Body of pancreas (tissue), 4 donors: ENCODE data around the gene COL23A1. TPM values are rescaled to one million over a fixed set of nuclear protein-coding genes. Genes with fewer than 3 reads are reported as not detected.

Source experiments
- ATAC-seq: fragments of 150-250 bp; one replicate; pipeline ENCODE4 v1.9.1; 2016
- DNase-seq, 4 donors: peaks; one replicate each; pipeline ENCODE4 v3.0.0-alpha.2; 2019
- H3K27ac ChIP-seq, 4 donors: fragments of 200-600 bp; sonication (generic); 1 replicate in 3 of 4; 2 replicates in 1 of 4; pipeline versions ENCODE4 v1.5.1 to v1.6.1; 2016 to 2019; ENCODE audit warnings: mild to moderate bottlenecking in 1 of 4, mixed read lengths in 1 of 4, moderate library complexity in 1 of 4
- H3K27me3 ChIP-seq, 2 donors: fragments of 200-600 bp; sonication (generic); one replicate each; pipeline ENCODE4 v1.6.0; 2016; ENCODE audit warnings: mild to moderate bottlenecking in 1 of 2
- H3K36me3 ChIP-seq, 2 donors: fragments of 200-600 bp; sonication (generic); replicated peaks in 1 of 2; 2 replicates each; pipeline ENCODE4 v1.5.1; 2016; ENCODE audit warnings: low read depth in 2 of 2; ENCODE audit not compliant: insufficient read depth in 1 of 2
- H3K4me1 ChIP-seq: fragments of 200-600 bp; sonication (generic); one replicate; pipeline ENCODE4 v1.6.0; 2016
- H3K4me3 ChIP-seq, 2 donors: fragments of 200-600 bp; sonication (generic); 1 replicate in 1 of 2; 2 replicates in 1 of 2; pipeline ENCODE4 v1.5.1; 2016 to 2019
- H3K9me3 ChIP-seq, 3 donors: fragments of 200-600 bp; sonication (generic); 1 replicate in 2 of 3; 2 replicates in 1 of 3; pipeline ENCODE4 v1.5.1; 2016
- POLR2A ChIP-seq, 3 donors: fragments of 450-650 bp; IDR thresholded peaks; one replicate each; pipeline ENCODE4 v1.6.1; 2016; ENCODE audit warnings: antibody characterized with exemption in 3 of 3, mild to moderate bottlenecking in 2 of 3
- WGBS, 2 donors: methylation state at CpG; one replicate each; pipeline ENCODE4 v1.1.5; 2017; 5-methylcytosine and 5-hydroxymethylcytosine counted together
- intact Hi-C: fragments of 100-400 bp; cut with DNase I; formaldehyde crosslinking; loops from one replicate; pipeline ENCODE4 v1.15.1; 2023
- total RNA-seq, 2 donors: library from RNA; depleted of rRNA; stranded (reverse); fragments of >200 nt; gene quantifications; one replicate each; pipeline ENCODE4 v1.1.0, GENCODE V29; 2016
- TF ChIP-seq, protein P1 (sequence below), 7 experiments: fragments of 450-650 bp in 4 of 7; fragments of 200-600 bp in 3 of 7; sonication (generic) in 3 of 7; IDR thresholded peaks; one replicate each; pipeline ENCODE4 v1.5.1; 2016 to 2019; ENCODE audit warnings: antibody characterized with exemption in 7 of 7

The COL23A1 gene
- total RNA-seq, 2 donors from 2014 or later, result not detected

DNA sequence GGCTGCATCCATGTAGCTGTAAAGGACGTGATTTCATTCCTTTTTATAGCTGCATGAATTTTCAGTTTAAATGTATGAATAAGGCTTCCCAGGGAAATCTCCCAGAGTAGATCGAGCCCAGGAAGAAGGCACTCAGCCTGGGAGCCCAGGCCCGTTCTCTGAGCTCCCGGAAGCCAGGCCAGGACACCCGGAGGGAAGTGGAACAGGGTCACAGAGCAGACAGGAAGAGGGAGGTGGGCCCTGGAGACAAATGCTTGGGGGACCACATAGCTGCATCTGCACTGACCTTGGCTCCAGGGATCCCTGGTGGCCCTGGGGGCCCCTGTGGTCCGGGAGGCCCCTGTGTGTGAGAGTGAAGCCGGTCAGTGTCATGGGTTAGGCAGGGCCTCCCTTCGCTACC lies 337.9 kb downstream of the COL23A1 start:
- no peak overlapping the region for H3K27ac ChIP-seq
- no peaks in the 10 kb centered on the region for H3K9me3 ChIP-seq
- DNase-seq (no peak), ATAC-seq (no peak)
- no peaks in the 10 kb centered on the region for H3K4me1 ChIP-seq
- no peaks in the 10 kb centered on the region for H3K27me3 ChIP-seq
- 77 to 84% methylated on average over 6 to 8 of the region's 8 CpGs for WGBS, 2 donors
- no peak overlapping the region for H3K4me3 ChIP-seq
- TF ChIP-seq, protein P1, sequence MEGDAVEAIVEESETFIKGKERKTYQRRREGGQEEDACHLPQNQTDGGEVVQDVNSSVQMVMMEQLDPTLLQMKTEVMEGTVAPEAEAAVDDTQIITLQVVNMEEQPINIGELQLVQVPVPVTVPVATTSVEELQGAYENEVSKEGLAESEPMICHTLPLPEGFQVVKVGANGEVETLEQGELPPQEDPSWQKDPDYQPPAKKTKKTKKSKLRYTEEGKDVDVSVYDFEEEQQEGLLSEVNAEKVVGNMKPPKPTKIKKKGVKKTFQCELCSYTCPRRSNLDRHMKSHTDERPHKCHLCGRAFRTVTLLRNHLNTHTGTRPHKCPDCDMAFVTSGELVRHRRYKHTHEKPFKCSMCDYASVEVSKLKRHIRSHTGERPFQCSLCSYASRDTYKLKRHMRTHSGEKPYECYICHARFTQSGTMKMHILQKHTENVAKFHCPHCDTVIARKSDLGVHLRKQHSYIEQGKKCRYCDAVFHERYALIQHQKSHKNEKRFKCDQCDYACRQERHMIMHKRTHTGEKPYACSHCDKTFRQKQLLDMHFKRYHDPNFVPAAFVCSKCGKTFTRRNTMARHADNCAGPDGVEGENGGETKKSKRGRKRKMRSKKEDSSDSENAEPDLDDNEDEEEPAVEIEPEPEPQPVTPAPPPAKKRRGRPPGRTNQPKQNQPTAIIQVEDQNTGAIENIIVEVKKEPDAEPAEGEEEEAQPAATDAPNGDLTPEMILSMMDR (IDR thresholded peaks at IDR 0.05), result no peak
- TF ChIP-seq POLR2A (IDR thresholded peaks at IDR 0.05), result no peak
- intact Hi-C loops, result no loop called here
- no peaks in the 10 kb centered on the region for H3K36me3 ChIP-seq

DNA sequence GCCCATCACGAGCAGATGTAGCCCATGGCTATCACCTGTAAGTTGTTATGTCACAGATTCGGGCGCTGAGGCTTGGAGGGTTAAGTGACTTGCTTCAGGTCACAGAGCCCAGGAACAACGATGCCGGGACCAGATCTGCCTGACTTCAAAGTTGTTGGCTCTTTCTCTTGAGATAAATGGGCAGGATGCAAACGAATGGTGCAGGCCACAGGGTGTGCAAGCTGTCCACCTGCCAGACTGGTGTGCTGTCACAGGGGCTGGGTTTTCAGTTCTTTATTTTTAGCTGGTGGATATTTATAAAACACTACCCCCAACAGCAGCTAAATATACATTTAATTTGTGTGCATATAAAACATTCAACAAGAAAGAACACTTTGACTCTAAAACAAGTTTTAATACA lies 339.9 kb downstream of the COL23A1 start:
- no peaks in the 10 kb centered on the region for H3K4me1 ChIP-seq
- H3K27me3 ChIP-seq, result peaks cover 0 to 3% of the 10 kb centered on the region in 2 donors
- H3K27ac ChIP-seq, result no peak overlapping the region
- no peaks in the 10 kb centered on the region for H3K36me3 ChIP-seq
- ATAC-seq (no peak), DNase-seq (no peak)
- H3K4me3 ChIP-seq, result no peak overlapping the region
- intact Hi-C loops, result no loop called here
- WGBS, 2 donors, result 40 to 67% methylated on average over 4 to 6 of the region's 6 CpGs
- TF ChIP-seq POLR2A (IDR thresholded peaks at IDR 0.05), result no peak
- TF ChIP-seq, protein P1 (IDR thresholded peaks at IDR 0.05), result no peak
- no peaks in the 10 kb centered on the region for H3K9me3 ChIP-seq

DNA sequence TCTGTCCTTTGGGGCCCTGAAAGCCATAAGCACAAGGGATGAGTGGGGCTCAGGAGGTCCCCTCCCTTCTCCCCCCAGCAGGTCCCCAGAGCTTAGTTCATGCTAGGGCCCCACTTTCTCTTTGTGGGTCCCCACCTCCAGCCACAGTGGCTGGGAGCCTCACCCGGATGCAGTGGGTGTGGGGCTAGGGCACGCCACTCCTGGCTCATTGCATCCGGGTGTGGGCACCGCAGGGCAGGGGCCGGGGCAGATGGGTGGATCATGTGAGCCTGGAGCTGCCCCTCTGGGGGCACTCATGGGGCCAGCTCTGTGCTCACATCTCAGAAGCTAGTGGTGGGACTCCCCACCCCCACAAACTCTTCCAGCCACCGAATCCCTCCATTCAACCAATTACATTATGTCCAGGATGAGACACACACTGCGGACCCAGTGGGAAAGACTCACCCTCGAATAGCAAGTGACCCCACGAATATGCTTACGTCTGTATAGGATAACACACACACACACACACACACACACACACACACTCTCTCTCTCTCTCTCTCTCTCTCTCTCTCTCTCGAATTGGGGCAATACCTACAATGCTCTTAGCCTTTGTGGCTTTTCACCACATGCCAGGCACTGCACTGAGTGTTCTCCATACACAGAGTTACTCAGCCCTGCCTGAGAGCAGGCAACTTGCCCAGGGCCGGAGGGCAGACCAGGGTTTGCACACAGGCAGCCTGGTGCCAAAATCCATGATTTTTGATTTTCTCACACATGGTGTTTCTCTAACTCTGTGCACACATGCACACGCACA lies 340.8 kb downstream of the COL23A1 start:
- Histone ChIP-seq H3K4me3 (no peak overlapping the region), H3K36me3 (no peaks in the 10 kb centered on the region), H3K4me1 (no peaks in the 10 kb centered on the region), H3K27ac (no peak overlapping the region), H3K9me3 (no peaks in the 10 kb centered on the region), H3K27me3 (peaks cover 0 to 3% of the 10 kb centered on the region in 2 donors)
- ATAC-seq, result no peak
- DNase-seq, result no peak
- intact Hi-C loops, result no loop called here
- 54 to 74% methylated on average over 7 to 13 of the region's 13 CpGs for WGBS, 2 donors
- TF ChIP-seq, protein P1 (IDR thresholded peaks at IDR 0.05), result no peak
- no peak for TF ChIP-seq POLR2A (IDR thresholded peaks at IDR 0.05)

DNA sequence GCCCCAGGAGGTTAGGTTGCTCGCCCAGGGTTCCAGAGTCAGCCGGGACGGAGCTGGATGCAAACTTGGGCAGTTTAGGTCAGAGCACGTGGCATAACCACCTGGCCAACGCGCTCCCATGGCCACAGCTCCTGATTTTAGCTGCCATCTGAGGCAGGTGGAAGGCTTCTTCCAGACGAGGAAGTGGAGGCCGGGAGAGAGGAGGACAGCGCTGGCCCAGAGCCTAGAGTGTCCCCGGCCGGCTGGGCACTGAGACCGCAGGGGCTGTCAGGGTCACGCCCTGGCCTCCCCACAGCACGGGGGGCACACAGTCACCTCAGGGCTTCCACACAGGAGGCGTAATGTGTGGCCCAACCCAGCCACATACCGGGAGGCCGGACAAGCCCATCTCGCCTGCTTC lies 341.4 kb downstream of the COL23A1 start:
- TF ChIP-seq POLR2A (IDR thresholded peaks at IDR 0.05), result no peak
- TF ChIP-seq, protein P1 (IDR thresholded peaks at IDR 0.05), result no peak
- no peak for ATAC-seq
- H3K36me3 ChIP-seq, result no peaks in the 10 kb centered on the region
- H3K9me3 ChIP-seq, result no peaks in the 10 kb centered on the region
- intact Hi-C loops, result no loop called here
- H3K4me1 ChIP-seq, result no peaks in the 10 kb centered on the region
- H3K4me3 ChIP-seq, result no peak overlapping the region
- no peak for DNase-seq
- WGBS, 2 donors, result 81 to 90% methylated on average over 10 to 16 of the region's 18 CpGs
- H3K27ac ChIP-seq, result no peak overlapping the region
- H3K27me3 ChIP-seq, result peaks cover 0 to 3% of the 10 kb centered on the region in 2 donors
